Nephron (organoid): ENCODE measurements around the gene TUT4.

Experiments used
- H3K27ac Mint-ChIP-seq, 3 experiments: 2 replicates each; pipeline ENCODE4 v1.8.0; 2020; ENCODE audit warnings: mixed read lengths in 3 of 3, mild to moderate bottlenecking in 2 of 3, moderate library complexity in 1 of 3
- H3K27me3 Mint-ChIP-seq: 2 replicates; pipeline ENCODE4 v1.8.0; 2021; ENCODE audit warnings: low read depth, mild to moderate bottlenecking, moderate library complexity, mixed read lengths
- H3K36me3 Mint-ChIP-seq: 2 replicates; pipeline ENCODE4 v1.8.0; 2020; ENCODE audit warnings: low read depth, mixed read lengths
- H3K4me1 Mint-ChIP-seq: 2 replicates; pipeline ENCODE4 v1.8.0; 2020; ENCODE audit warnings: mixed read lengths
- H3K4me3 Mint-ChIP-seq, 3 experiments: 2 replicates each; pipeline ENCODE4 v1.8.0; 2020; ENCODE audit warnings: mild to moderate bottlenecking in 3 of 3, mixed read lengths in 3 of 3, moderate library complexity in 2 of 3
- H3K9me3 Mint-ChIP-seq: 2 replicates; pipeline ENCODE4 v1.8.0; 2020; ENCODE audit warnings: mixed read lengths
- CTCF ChIP-seq, 3 experiments: fragments of 200-600 bp; sonication (generic); IDR thresholded peaks; one replicate each; pipeline ENCODE4 v1.5.0; 2021; ENCODE audit warnings: antibody characterized with exemption in 3 of 3; ENCODE audit not compliant: unreplicated experiment in 3 of 3

Gene TUT4

GRCh38 chr1:52531249-52531872, 21.5 kb downstream of the TUT4 start:
- Mint-ChIP-seq H3K27ac (peak overlapping the region in 1 of 3 experiments; percentile 56), H3K27me3 (no peaks in the 10 kb centered on the region), H3K9me3 (peaks cover 19% of the 10 kb centered on the region), H3K4me3 (no peak overlapping the region), H3K4me1 (no peaks in the 10 kb centered on the region), H3K36me3 (peaks cover 45% of the 10 kb centered on the region)
- no peak for TF ChIP-seq CTCF (IDR thresholded peaks at IDR 0.05; ENCODE audit: unreplicated experiment in 3 of 3)

- Mint-ChIP-seq H3K4me3 (no peak overlapping the region), H3K27ac (no peak overlapping the region)
- no peak for TF ChIP-seq CTCF (IDR thresholded peaks at IDR 0.05; ENCODE audit: unreplicated experiment in 3 of 3)
Measured at GRCh38 chr1:52530563-52531144, 22.2 kb downstream of the TUT4 start.

GRCh38 chr1:52523376-52523775, 29.5 kb downstream of the TUT4 start:
- no peaks in the 10 kb centered on the region for H3K4me1 Mint-ChIP-seq
- no peak overlapping the region for H3K4me3 Mint-ChIP-seq
- no peak overlapping the region for H3K27ac Mint-ChIP-seq
- no peaks in the 10 kb centered on the region for H3K9me3 Mint-ChIP-seq
- no peaks in the 10 kb centered on the region for H3K27me3 Mint-ChIP-seq
- peaks cover 40% of the 10 kb centered on the region for H3K36me3 Mint-ChIP-seq
- TF ChIP-seq CTCF (IDR thresholded peaks at IDR 0.05; ENCODE audit: unreplicated experiment in 3 of 3): no peak

More at GRCh38 chr1:52530563-52531144, 22.2 kb downstream of the TUT4 start:
- Mint-ChIP-seq H3K4me1 (no peaks in the 10 kb centered on the region), H3K27me3 (no peaks in the 10 kb centered on the region), H3K36me3 (peaks cover 43% of the 10 kb centered on the region), H3K9me3 (peaks cover 12% of the 10 kb centered on the region)

- no peak overlapping the region for H3K27ac Mint-ChIP-seq
- TF ChIP-seq CTCF (IDR thresholded peaks at IDR 0.05; ENCODE audit: unreplicated experiment in 3 of 3): no peak
- H3K27me3 Mint-ChIP-seq: no peaks in the 10 kb centered on the region
- H3K9me3 Mint-ChIP-seq: no peaks in the 10 kb centered on the region
- H3K4me1 Mint-ChIP-seq: no peaks in the 10 kb centered on the region
- no peak overlapping the region for H3K4me3 Mint-ChIP-seq
- H3K36me3 Mint-ChIP-seq: peaks cover 38% of the 10 kb centered on the region
Measured at GRCh38 chr1:52520148-52520547, 32.7 kb downstream of the TUT4 start.

- no peaks in the 10 kb centered on the region for H3K9me3 Mint-ChIP-seq
- no peaks in the 10 kb centered on the region for H3K27me3 Mint-ChIP-seq
- H3K36me3 Mint-ChIP-seq: peaks cover 34% of the 10 kb centered on the region
- H3K4me1 Mint-ChIP-seq: no peaks in the 10 kb centered on the region
- no peak overlapping the region for H3K27ac Mint-ChIP-seq
- no peak overlapping the region for H3K4me3 Mint-ChIP-seq
- TF ChIP-seq CTCF (IDR thresholded peaks at IDR 0.05; ENCODE audit: unreplicated experiment in 3 of 3): no peak
Measured at GRCh38 chr1:52518962-52519361, 33.9 kb downstream of the TUT4 start.
